HepG2 (cell line): ENCODE data around the gene CPED1. TPM values are rescaled to one million over a fixed set of nuclear protein-coding genes. Genes with fewer than 3 reads are reported as not detected.

ENCODE experiments used
- ATAC-seq: fragments of 200-7000 bp; cut with Tn5 transposase; 3 replicates; pipeline ENCODE4 v1.9.1; 2020; ENCODE audit warnings: mild to moderate bottlenecking, moderate library complexity
- BruUV-seq: library from RNA; stranded (reverse); fragments of 400-500 nt; replicated peaks from 2 replicates; lab custom pipeline; 2021; lab: Mats Ljungman, UMichigan
- CTCF ChIA-PET: fragments of 300-600 bp; formaldehyde crosslinking; extraction: SDS; loops from one replicate; lab custom pipeline; 2021; ENCODE audit warnings: low total read pairs, inconsistent platforms, low intra/inter-chr PET ratio; lab: Yijun Ruan, JAX
- POLR2A ChIA-PET: fragments of 350-600 bp; sonication (Branson Sonifier 250); formaldehyde crosslinking; loops from one replicate; lab custom pipeline; 2020; ENCODE audit warnings: antibody characterized with exemption, inconsistent platforms; lab: Yijun Ruan, JAX
- DNase-seq: peaks from one replicate; pipeline ENCODE4 v3.0.0-alpha.2; 2015; ENCODE audit warnings: low spot score
- FAIRE-seq: peaks from 3 replicates; lab custom pipeline; 2011; peaks lifted over from hg19 to GRCh38; lab: Jason Lieb, UNC
- H2AFZ ChIP-seq: one replicate; pipeline ENCODE4 v1.6.1; 2011; ENCODE audit warnings: low read length, inconsistent platforms
- H3K27ac ChIP-seq: fragments of 300-600 bp; 3 replicates; pipeline ENCODE4 v1.8.0; 2011; ENCODE audit warnings: mixed run types, mild to moderate bottlenecking, mixed read lengths, low read length, inconsistent platforms; ENCODE audit not compliant: insufficient read depth; ENCODE audit errors: extremely low read length
- H3K27me3 ChIP-seq, 2 experiments: fragments of 200-600 bp in 1 of 2; 2 replicates in 1 of 2; 3 replicates in 1 of 2; pipeline versions ENCODE4 v1.6.0 to v1.8.0; 2011; ENCODE audit warnings: low read length in 2 of 2, mild to moderate bottlenecking in 2 of 2, moderate library complexity in 2 of 2, inconsistent platforms in 1 of 2; ENCODE audit not compliant: insufficient read depth in 2 of 2, control insufficient read depth in 1 of 2
- H3K36me3 ChIP-seq, 2 experiments: fragments of 200-600 bp in 1 of 2; replicated peaks in 1 of 2; 2 replicates in 1 of 2; 3 replicates in 1 of 2; pipeline versions ENCODE4 v1.5.1 to v1.8.0; 2011; ENCODE audit warnings: low read length in 2 of 2, inconsistent platforms in 1 of 2; ENCODE audit not compliant: insufficient read depth in 2 of 2, control insufficient read depth in 1 of 2
- H3K4me1 ChIP-seq: 2 replicates; pipeline ENCODE4 v1.5.1; 2012; ENCODE audit warnings: low read length, inconsistent platforms; ENCODE audit not compliant: insufficient read depth
- H3K4me2 ChIP-seq: 2 replicates; pipeline ENCODE4 v1.6.0; 2011; ENCODE audit warnings: low read depth, low read length, inconsistent platforms
- H3K4me3 ChIP-seq, 3 experiments: fragments of 200-600 bp in 1 of 3; sonication (generic), shearing (Covaris generic) in 1 of 3; replicated peaks in 1 of 3; 2 replicates each; pipeline ENCODE4 v1.5.1; 2011 to 2016; ENCODE audit warnings: low read length in 3 of 3, inconsistent platforms in 2 of 3, low read depth in 2 of 3, mild to moderate bottlenecking in 2 of 3, control low read depth in 1 of 3, mixed read lengths in 1 of 3; ENCODE audit not compliant: insufficient read depth in 1 of 3
- H3K79me2 ChIP-seq: one replicate; pipeline ENCODE4 v1.6.1; 2011; ENCODE audit warnings: low read length, inconsistent platforms; ENCODE audit not compliant: insufficient read depth
- H3K9ac ChIP-seq: 2 replicates; pipeline ENCODE4 v1.6.0; 2011; ENCODE audit warnings: mild to moderate bottlenecking, low read depth, low read length, inconsistent platforms; ENCODE audit not compliant: insufficient read depth
- H3K9me3 ChIP-seq: 2 replicates; pipeline ENCODE4 v1.5.1; 2012; ENCODE audit warnings: mild to moderate bottlenecking, low read length
- H4K20me1 ChIP-seq: 2 replicates; pipeline ENCODE4 v1.6.0; 2011; ENCODE audit warnings: inconsistent platforms, mild to moderate bottlenecking, low read length, moderate library complexity; ENCODE audit not compliant: insufficient read depth
- GATAD2A ChIP-seq: IDR thresholded peaks from 2 replicates; pipeline ENCODE4 v1.6.1; 2016
- TSC22D2 ChIP-seq: sonication (generic); formaldehyde crosslinking; IDR thresholded peaks from 2 replicates; pipeline ENCODE4 v1.5.1; 2020; ENCODE audit warnings: missing genetic modification reagents, mild to moderate bottlenecking, borderline replicate concordance
- ZBTB3 ChIP-seq: sonication (generic); formaldehyde crosslinking; IDR thresholded peaks from 2 replicates; pipeline ENCODE4 v1.4.0; 2020; ENCODE audit warnings: low read depth, mild to moderate bottlenecking, moderate library complexity, missing genetic modification reagents, borderline replicate concordance
- ZNF34 ChIP-seq: sonication (generic); formaldehyde crosslinking; IDR thresholded peaks from 2 replicates; pipeline ENCODE4 v1.4.0; 2020; ENCODE audit warnings: mild to moderate bottlenecking, missing genetic modification reagents, borderline replicate concordance
- ZNF570 ChIP-seq: sonication (generic); formaldehyde crosslinking; IDR thresholded peaks from 2 replicates; pipeline ENCODE4 v1.4.0; 2020; ENCODE audit warnings: mild to moderate bottlenecking, missing genetic modification reagents, borderline replicate concordance
- ZNF598 ChIP-seq: sonication (generic); formaldehyde crosslinking; IDR thresholded peaks from 2 replicates; pipeline ENCODE4 v1.5.1; 2020; ENCODE audit warnings: mild to moderate bottlenecking, missing genetic modification reagents, borderline replicate concordance
- WGBS: methylation state at CpG from one replicate; pipeline ENCODE4 v1.1.6; 2017; ENCODE audit warnings: low lambda C conversion rate; 5-methylcytosine and 5-hydroxymethylcytosine counted together
- in situ Hi-C: cut with HindIII; loops from 2 replicates; pipeline ENCODE4 v1.10.0; 2017; ENCODE audit warnings: low pct_unique_long_range_greater_than_20kb; ENCODE audit not compliant: extremely low pct_ligation_motif_present
- intact Hi-C: fragments of 100-400 bp; cut with micrococcal nuclease; formaldehyde crosslinking; loops from one replicate; pipeline ENCODE4 v1.10.0; 2022; ENCODE audit not compliant: unreplicated experiment
- polyA plus RNA-seq, 8 experiments: library from polyadenylated mRNA; depleted of rRNA in 3 of 8; stranded (reverse) in 7 of 8; unstranded in 1 of 8; fragments of >200 nt; fragmentation: Illumina TruSeq in 4 of 8; extraction: Trizol in 4 of 8; gene quantifications; 2 replicates each; pipeline versions ENCODE4 v1.2.1 to v1.2.3, GENCODE V29; 2011 to 2016; ENCODE audit warnings: low read depth in 4 of 8, missing spikeins in 1 of 8, mixed read lengths in 1 of 8; ENCODE audit not compliant: insufficient read depth in 1 of 8
- total RNA-seq, 5 experiments: library from RNA; depleted of rRNA; stranded (reverse); fragments of >200 nt; fragmentation: Illumina TruSeq; extraction: Trizol; gene quantifications; 2 replicates each; pipeline ENCODE4 v1.2.3, GENCODE V29; 2016; ENCODE audit warnings: low read depth in 1 of 5
- TF ChIP-seq, protein P1 (sequence below), 2 experiments: sonication (generic) in 1 of 2; formaldehyde crosslinking in 1 of 2; IDR thresholded peaks; 2 replicates each; pipeline versions ENCODE4 v1.6.1 to v1.9.0; 2014 to 2022; ENCODE audit warnings: antibody characterized with exemption in 1 of 2, borderline replicate concordance in 1 of 2, inconsistent platforms in 1 of 2, low read depth in 1 of 2, missing genetic modification reagents in 1 of 2
- TF ChIP-seq, protein P2 (sequence below): sonication (generic); formaldehyde crosslinking; IDR thresholded peaks from 2 replicates; pipeline ENCODE4 v1.9.0; 2021; ENCODE audit warnings: missing genetic modification reagents, mild to moderate bottlenecking, borderline replicate concordance

CPED1 gene
- total and polyA plus RNA-seq, 2 of the 13 experiments (the other 11 are each of a cell fraction or from before 2014, with no cell fraction given), result 11.5 to 27.0 TPM

DNA sequence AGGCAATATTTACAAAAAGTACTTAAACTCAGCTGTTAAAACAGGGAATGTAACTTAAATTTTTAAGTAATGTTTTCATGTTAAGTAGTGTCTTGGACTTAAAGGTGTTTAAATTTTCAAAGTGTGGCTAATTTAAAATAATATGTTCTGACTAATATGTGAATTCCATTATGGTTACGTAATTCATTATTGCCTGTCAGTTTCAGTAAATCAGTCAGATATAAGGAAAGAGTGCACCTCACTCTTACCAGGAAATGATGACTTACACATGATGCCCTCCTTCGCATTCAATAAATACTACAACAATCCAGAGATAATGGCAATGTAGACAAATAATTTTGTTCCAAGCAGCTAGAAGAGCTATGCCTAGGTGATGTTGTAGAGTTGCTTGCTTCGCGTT is 271.3 kb downstream of the CPED1 start:
- H3K4me1 ChIP-seq, result no peaks in the 10 kb centered on the region
- H3K27me3 ChIP-seq, result no peaks in the 10 kb centered on the region
- DNase-seq, result no peak
- H2AFZ ChIP-seq, result no peak overlapping the region
- ChIA-PET POLR2A (no interaction called here), CTCF (no interaction called here)
- no peak for ATAC-seq
- no peak overlapping the region for H3K27ac ChIP-seq
- WGBS, result 79% methylated on average over 4 of the region's 4 CpGs
- H3K36me3 ChIP-seq, result no peaks in the 10 kb centered on the region
- no peak overlapping the region for H3K9ac ChIP-seq
- TF ChIP-seq, protein P1, sequence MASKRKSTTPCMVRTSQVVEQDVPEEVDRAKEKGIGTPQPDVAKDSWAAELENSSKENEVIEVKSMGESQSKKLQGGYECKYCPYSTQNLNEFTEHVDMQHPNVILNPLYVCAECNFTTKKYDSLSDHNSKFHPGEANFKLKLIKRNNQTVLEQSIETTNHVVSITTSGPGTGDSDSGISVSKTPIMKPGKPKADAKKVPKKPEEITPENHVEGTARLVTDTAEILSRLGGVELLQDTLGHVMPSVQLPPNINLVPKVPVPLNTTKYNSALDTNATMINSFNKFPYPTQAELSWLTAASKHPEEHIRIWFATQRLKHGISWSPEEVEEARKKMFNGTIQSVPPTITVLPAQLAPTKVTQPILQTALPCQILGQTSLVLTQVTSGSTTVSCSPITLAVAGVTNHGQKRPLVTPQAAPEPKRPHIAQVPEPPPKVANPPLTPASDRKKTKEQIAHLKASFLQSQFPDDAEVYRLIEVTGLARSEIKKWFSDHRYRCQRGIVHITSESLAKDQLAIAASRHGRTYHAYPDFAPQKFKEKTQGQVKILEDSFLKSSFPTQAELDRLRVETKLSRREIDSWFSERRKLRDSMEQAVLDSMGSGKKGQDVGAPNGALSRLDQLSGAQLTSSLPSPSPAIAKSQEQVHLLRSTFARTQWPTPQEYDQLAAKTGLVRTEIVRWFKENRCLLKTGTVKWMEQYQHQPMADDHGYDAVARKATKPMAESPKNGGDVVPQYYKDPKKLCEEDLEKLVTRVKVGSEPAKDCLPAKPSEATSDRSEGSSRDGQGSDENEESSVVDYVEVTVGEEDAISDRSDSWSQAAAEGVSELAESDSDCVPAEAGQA (IDR thresholded peaks at IDR 0.05; ENCODE audit: low read depth), result no peak
- TF ChIP-seq, protein P1 (CRISPR knock-in tag; IDR thresholded peaks at IDR 0.05; ENCODE audit: borderline replicate concordance), result no peak
- no peak for TF ChIP-seq GATAD2A
- no peak for TF ChIP-seq ZNF34
- TF ChIP-seq ZNF598, result no peak
- TF ChIP-seq, protein P2, sequence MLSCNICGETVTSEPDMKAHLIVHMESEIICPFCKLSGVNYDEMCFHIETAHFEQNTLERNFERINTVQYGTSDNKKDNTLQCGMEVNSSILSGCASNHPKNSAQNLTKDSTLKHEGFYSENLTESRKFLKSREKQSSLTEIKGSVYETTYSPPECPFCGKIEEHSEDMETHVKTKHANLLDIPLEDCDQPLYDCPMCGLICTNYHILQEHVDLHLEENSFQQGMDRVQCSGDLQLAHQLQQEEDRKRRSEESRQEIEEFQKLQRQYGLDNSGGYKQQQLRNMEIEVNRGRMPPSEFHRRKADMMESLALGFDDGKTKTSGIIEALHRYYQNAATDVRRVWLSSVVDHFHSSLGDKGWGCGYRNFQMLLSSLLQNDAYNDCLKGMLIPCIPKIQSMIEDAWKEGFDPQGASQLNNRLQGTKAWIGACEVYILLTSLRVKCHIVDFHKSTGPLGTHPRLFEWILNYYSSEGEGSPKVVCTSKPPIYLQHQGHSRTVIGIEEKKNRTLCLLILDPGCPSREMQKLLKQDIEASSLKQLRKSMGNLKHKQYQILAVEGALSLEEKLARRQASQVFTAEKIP (CRISPR knock-in tag), result no peak
- TF ChIP-seq ZBTB3 (CRISPR knock-in tag), result no peak
- no peak for TF ChIP-seq ZNF570 (CRISPR knock-in tag)
- no peak for TF ChIP-seq TSC22D2
- no peaks in the 10 kb centered on the region for H3K79me2 ChIP-seq
- in situ Hi-C loops (no loop called here), intact Hi-C loops (no loop called here)
- H4K20me1 ChIP-seq, result no peaks in the 10 kb centered on the region
- H3K4me3 ChIP-seq, result no peak overlapping the region
- H3K9me3 ChIP-seq, result no peaks in the 10 kb centered on the region
- no TSS peak for BruUV-seq
- no peak overlapping the region for H3K4me2 ChIP-seq
- no peak for FAIRE-seq
